Adrenal gland (tissue), 12 donors: Measurements from ENCODE around the gene HERPUD2. TPM values are rescaled to one million over a fixed set of nuclear protein-coding genes. Genes with fewer than 3 reads are reported as not detected.
A peak's percentile ranks its signal among the peaks of the same experiment; 100 is the strongest.

Experiments used
- DNase-seq, 7 donors: peaks; one replicate each; pipeline ENCODE4 v3.0.0-alpha.2; 2019 to 2020
- H3K27ac ChIP-seq, 5 donors: fragments of 200-600 bp; sonication (generic) in 4 of 5; 1 replicate in 3 of 5; 2 replicates in 2 of 5; pipeline versions ENCODE4 v1.5.1 to v1.8.0; 2016 to 2020; ENCODE audit warnings: mild to moderate bottlenecking in 1 of 5
- H3K27me3 ChIP-seq: fragments of 200-600 bp; 2 replicates; pipeline ENCODE4 v1.8.0; 2021
- H3K36me3 ChIP-seq, 2 donors: fragments of 200-600 bp; replicated peaks in 1 of 2; 1 replicate in 1 of 2; 2 replicates in 1 of 2; pipeline versions ENCODE4 v1.5.1 to v1.8.0; 2018 to 2022
- H3K4me1 ChIP-seq, 2 donors: fragments of 200-600 bp; replicated peaks in 1 of 2; 1 replicate in 1 of 2; 2 replicates in 1 of 2; pipeline versions ENCODE4 v1.5.1 to v1.8.0; 2018 to 2021
- H3K4me3 ChIP-seq, 4 donors: fragments of 200-600 bp; sonication (generic) in 3 of 4; one replicate each; pipeline ENCODE4 v1.5.1; 2016 to 2018
- H3K9me3 ChIP-seq, 3 donors: fragments of 200-600 bp; sonication (generic) in 1 of 3; replicated peaks in 1 of 3; 1 replicate in 2 of 3; 2 replicates in 1 of 3; pipeline versions ENCODE4 v1.5.1 to v1.8.0; 2016 to 2021
- POLR2A ChIP-seq, 2 donors: fragments of 450-650 bp; IDR thresholded peaks; one replicate each; pipeline ENCODE4 v1.6.1; 2017; ENCODE audit warnings: antibody characterized with exemption in 2 of 2, mild to moderate bottlenecking in 2 of 2, moderate library complexity in 1 of 2
- WGBS, 4 donors: extraction: QIAGEN DNeasy Blood & Tissue Kit in 2 of 4; methylation state at CpG; one replicate each; pipeline versions ENCODE4 v1.1.5 to v1.1.7; 2013 to 2017; 5-methylcytosine and 5-hydroxymethylcytosine counted together
- intact Hi-C, 2 donors: fragments of 100-400 bp; cut with DNase I; formaldehyde crosslinking; loops; one replicate each; pipeline versions ENCODE4 v1.14.1 to v1.15.0; 2022 to 2023
- polyA plus RNA-seq, 3 donors: library from polyadenylated mRNA; stranded (reverse); fragments of 200-250 nt in 2 of 3; fragments of 350-450 nt in 1 of 3; fragmentation: Illumina TruSeq in 1 of 3; extraction: RNeasy Lipid Tissue Mini Kit (QIAGEN cat#74804) in 1 of 3; gene quantifications; one replicate each; pipeline ENCODE4 v1.2.3, GENCODE V29; 2013 to 2014
- total RNA-seq, 9 donors: library from RNA; depleted of rRNA in 4 of 9; stranded (reverse); fragments of >200 nt in 4 of 9; fragments of 120-200 nt in 1 of 9; fragmentation: NEBNext Ultra II Directional in 1 of 9; extraction: Animal tissue kit (Norgen Biotek cat#: 25700) in 1 of 9; gene quantifications; one replicate each; pipeline versions ENCODE4 v1.1.0 to v1.2.4, GENCODE V29; 2013 to 2023
- TF ChIP-seq, protein P1 (sequence below), 6 experiments: fragments of 450-650 bp in 4 of 6; fragments of 200-600 bp in 2 of 6; sonication (generic) in 1 of 6; IDR thresholded peaks; 1 replicate in 5 of 6; 2 replicates in 1 of 6; pipeline versions ENCODE4 v1.5.1 to v1.8.0; 2016 to 2021; ENCODE audit warnings: antibody characterized with exemption in 6 of 6, mild to moderate bottlenecking in 2 of 6, moderate library complexity in 1 of 6
- donor health status: healthy with polysubstance abuse.
- donor health status: Bipolar disorder and iron deficiency.
- donor health status: DM: yes; HTN: yes; CAD: no.
- donor health status: DM: no; HTN: no; CAD: no.
- donor health status: DM: no; HTN: no; CAD: no.
- donor health status: DM: yes; HTN: yes; CAD: no.

The HERPUD2 gene
- total and polyA plus RNA-seq, 12 donors, result 7.8 to 37.4 (median 19.8) TPM

DNA sequence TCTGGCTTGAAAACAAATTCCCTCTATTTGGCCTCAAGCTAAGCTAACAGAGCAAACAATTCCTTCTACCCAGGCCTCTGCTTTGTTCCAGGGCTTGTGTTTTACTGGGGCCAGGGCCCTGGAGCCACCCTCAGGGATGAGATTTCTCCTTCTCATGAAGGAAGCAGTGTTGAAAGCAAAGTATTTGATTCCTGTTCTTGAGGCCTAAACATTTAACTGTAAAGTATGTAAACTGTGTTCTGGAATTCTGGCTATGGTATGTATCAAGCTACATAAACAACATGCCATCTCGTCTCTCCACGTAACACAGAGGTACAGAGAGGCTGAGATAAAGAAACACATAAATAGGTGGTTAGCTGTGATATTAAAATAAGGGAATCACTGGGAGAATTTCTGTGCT lies 81.8 kb downstream of the HERPUD2 start:
- Histone ChIP-seq H3K27ac (no peak overlapping the region), H3K36me3 (no peaks in the 10 kb centered on the region), H3K4me1 (no peaks in the 10 kb centered on the region), H3K4me3 (no peak overlapping the region), H3K27me3 (no peaks in the 10 kb centered on the region), H3K9me3 (no peaks in the 10 kb centered on the region)
- WGBS, 4 donors, result 91 to 97% (median 94%) methylated on average over 2 of the region's 2 CpGs
- intact Hi-C loops, result no loop called here
- DNase-seq, result no peak
- TF ChIP-seq POLR2A (IDR thresholded peaks at IDR 0.05), result no peak
- TF ChIP-seq, protein P1, sequence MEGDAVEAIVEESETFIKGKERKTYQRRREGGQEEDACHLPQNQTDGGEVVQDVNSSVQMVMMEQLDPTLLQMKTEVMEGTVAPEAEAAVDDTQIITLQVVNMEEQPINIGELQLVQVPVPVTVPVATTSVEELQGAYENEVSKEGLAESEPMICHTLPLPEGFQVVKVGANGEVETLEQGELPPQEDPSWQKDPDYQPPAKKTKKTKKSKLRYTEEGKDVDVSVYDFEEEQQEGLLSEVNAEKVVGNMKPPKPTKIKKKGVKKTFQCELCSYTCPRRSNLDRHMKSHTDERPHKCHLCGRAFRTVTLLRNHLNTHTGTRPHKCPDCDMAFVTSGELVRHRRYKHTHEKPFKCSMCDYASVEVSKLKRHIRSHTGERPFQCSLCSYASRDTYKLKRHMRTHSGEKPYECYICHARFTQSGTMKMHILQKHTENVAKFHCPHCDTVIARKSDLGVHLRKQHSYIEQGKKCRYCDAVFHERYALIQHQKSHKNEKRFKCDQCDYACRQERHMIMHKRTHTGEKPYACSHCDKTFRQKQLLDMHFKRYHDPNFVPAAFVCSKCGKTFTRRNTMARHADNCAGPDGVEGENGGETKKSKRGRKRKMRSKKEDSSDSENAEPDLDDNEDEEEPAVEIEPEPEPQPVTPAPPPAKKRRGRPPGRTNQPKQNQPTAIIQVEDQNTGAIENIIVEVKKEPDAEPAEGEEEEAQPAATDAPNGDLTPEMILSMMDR (IDR thresholded peaks at IDR 0.05), result no peak

- Histone ChIP-seq H3K36me3 (no peaks in the 10 kb centered on the region), H3K4me3 (no peak overlapping the region), H3K27me3 (no peaks in the 10 kb centered on the region), H3K9me3 (no peaks in the 10 kb centered on the region), H3K4me1 (peaks cover 3 to 6% of the 10 kb centered on the region in 2 donors), H3K27ac (no peak overlapping the region)
- intact Hi-C loops, result no loop called here
- TF ChIP-seq POLR2A (IDR thresholded peaks at IDR 0.05), result no peak
- TF ChIP-seq, protein P1 (IDR thresholded peaks at IDR 0.05), result no peak
- peak in 5 of 7 donors; percentile 43 to 69 (median 63) for DNase-seq
- WGBS, 4 donors, result 8 to 43% (median 30%) methylated on average over 1 of the region's 1 CpG
Measured at GRCh38 chr7:35605760-35606159, 89.2 kb downstream of the HERPUD2 start.

- DNase-seq, result no peak
- intact Hi-C loops, result no loop called here
- Histone ChIP-seq H3K36me3 (no peaks in the 10 kb centered on the region), H3K4me3 (no peak overlapping the region), H3K9me3 (no peaks in the 10 kb centered on the region), H3K27ac (no peak overlapping the region), H3K4me1 (peaks cover 3 to 6% of the 10 kb centered on the region in 2 donors), H3K27me3 (no peaks in the 10 kb centered on the region)
- TF ChIP-seq POLR2A (IDR thresholded peaks at IDR 0.05), result no peak
- TF ChIP-seq, protein P1 (IDR thresholded peaks at IDR 0.05), result no peak
Measured at GRCh38 chr7:35604595-35604994, 90.3 kb downstream of the HERPUD2 start.

DNA sequence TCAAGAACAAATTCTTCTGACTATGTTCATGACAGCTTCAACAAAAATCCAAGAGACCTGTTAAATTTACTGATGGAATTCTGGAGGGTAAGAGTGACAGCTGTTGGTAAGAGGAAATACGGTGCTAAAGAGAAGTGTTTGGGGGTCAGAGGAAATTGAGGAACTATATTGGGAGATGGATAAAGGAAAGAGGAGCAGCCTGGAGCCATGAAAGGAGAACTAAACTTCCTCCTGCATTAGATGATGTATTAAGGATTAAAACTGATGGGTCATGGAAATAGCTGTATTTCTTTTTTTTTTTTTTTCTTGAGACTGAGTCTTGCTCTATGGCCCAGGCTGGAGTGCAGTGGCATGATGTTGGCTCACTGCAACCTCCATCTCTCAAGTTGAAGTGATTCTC lies 95.3 kb downstream of the HERPUD2 start:
- Histone ChIP-seq H3K27ac (no peak overlapping the region), H3K4me3 (no peak overlapping the region), H3K36me3 (no peaks in the 10 kb centered on the region), H3K27me3 (no peaks in the 10 kb centered on the region), H3K9me3 (no peaks in the 10 kb centered on the region), H3K4me1 (peaks cover 0 to 2% of the 10 kb centered on the region in 2 donors)
- 73 to 85% (median 77%) methylated on average over 1 of the region's 1 CpG for WGBS, 4 donors
- intact Hi-C loops, result no loop called here
- no peak for TF ChIP-seq POLR2A (IDR thresholded peaks at IDR 0.05)
- TF ChIP-seq, protein P1 (IDR thresholded peaks at IDR 0.05), result no peak
- DNase-seq, result no peak
